SK-N-SH treated with all-trans-retinoic acid at 6 μM for 48 hours (cell line): ENCODE data around the gene NINJ2.
"Not testable (repeated sequence)": the region's sequence is repeated elsewhere in the genome, so short reads cannot be mapped to it uniquely, and the experiment has no call there.

Experiments
- ATAC-seq: fragments of 200-7000 bp; cut with Tn5 transposase; 3 replicates; pipeline ENCODE4 v1.9.1; 2020; ENCODE audit warnings: mild to moderate bottlenecking, moderate library complexity
- ARNTL ChIP-seq: fragments of 450-650 bp; formaldehyde crosslinking; IDR thresholded peaks from 2 replicates; pipeline ENCODE4 v1.5.0; 2020; ENCODE audit warnings: low read depth, mild to moderate bottlenecking, moderate library complexity, borderline replicate concordance
- BACH2 ChIP-seq: fragments of 250-450 bp; sonication (Bioruptor Pico); IDR thresholded peaks from 2 replicates; pipeline ENCODE4 v1.9.0; 2021; ENCODE audit warnings: mild to moderate bottlenecking, borderline replicate concordance
- CREB5 ChIP-seq: fragments of 250-450 bp; sonication (Bioruptor Pico); IDR thresholded peaks from 2 replicates; pipeline ENCODE4 v1.5.1; 2020; ENCODE audit warnings: low read depth, mild to moderate bottlenecking, moderate library complexity
- CSDC2 ChIP-seq: fragments of 250-450 bp; sonication (Bioruptor Pico); IDR thresholded peaks from 2 replicates; pipeline ENCODE4 v1.5.0; 2020; ENCODE audit warnings: mild to moderate bottlenecking, moderate library complexity
- ESRRG ChIP-seq: fragments of 250-450 bp; sonication (Bioruptor Pico); IDR thresholded peaks from 2 replicates; pipeline ENCODE4 v1.6.1; 2021; ENCODE audit warnings: mild to moderate bottlenecking
- GLIS3 ChIP-seq: fragments of 250-450 bp; sonication (Bioruptor Pico); IDR thresholded peaks from 2 replicates; pipeline ENCODE4 v1.5.0; 2020; ENCODE audit warnings: mild to moderate bottlenecking, moderate library complexity
- ISL1 ChIP-seq: fragments of 250-450 bp; sonication (Bioruptor Pico); IDR thresholded peaks from 2 replicates; pipeline ENCODE4 v2.1.2; 2022; ENCODE audit warnings: mild to moderate bottlenecking, moderate library complexity
- OSR1 ChIP-seq: fragments of 250-450 bp; sonication (Bioruptor Pico); IDR thresholded peaks from 2 replicates; pipeline ENCODE4 v1.8.0; 2022; ENCODE audit warnings: moderate library complexity, mild to moderate bottlenecking, inconsistent platforms
- PPARA ChIP-seq: fragments of 250-450 bp; sonication (Bioruptor Pico); IDR thresholded peaks from 2 replicates; pipeline ENCODE4 v1.5.0; 2020; ENCODE audit warnings: mild to moderate bottlenecking, borderline replicate concordance
- RARB ChIP-seq: fragments of 250-450 bp; sonication (Bioruptor Pico); IDR thresholded peaks from 2 replicates; pipeline ENCODE4 v1.8.0; 2021; ENCODE audit warnings: mild to moderate bottlenecking, moderate library complexity
- SNAI2 ChIP-seq: fragments of 250-450 bp; sonication (Bioruptor Pico); IDR thresholded peaks from 2 replicates; pipeline ENCODE4 v1.5.0; 2020; ENCODE audit warnings: mild to moderate bottlenecking, moderate library complexity
- TCF4 ChIP-seq: fragments of 250-450 bp; sonication (Bioruptor Pico); IDR thresholded peaks from 2 replicates; pipeline ENCODE4 v1.8.0; 2021; ENCODE audit warnings: mild to moderate bottlenecking, moderate library complexity, borderline replicate concordance
- TOX ChIP-seq: fragments of 250-450 bp; sonication (Bioruptor Pico); IDR thresholded peaks from 2 replicates; pipeline ENCODE4 v1.8.0; 2021; ENCODE audit warnings: mild to moderate bottlenecking, moderate library complexity, borderline replicate concordance
- TSHZ2 ChIP-seq: fragments of 250-450 bp; sonication (Bioruptor Pico); IDR thresholded peaks from 2 replicates; pipeline ENCODE4 v1.5.0; 2020; ENCODE audit warnings: mild to moderate bottlenecking, moderate library complexity
- ZC3H10 ChIP-seq: fragments of 250-450 bp; sonication (Bioruptor Pico); IDR thresholded peaks from 2 replicates; pipeline ENCODE4 v1.5.1; 2021; ENCODE audit warnings: mild to moderate bottlenecking, moderate library complexity
- ZFP3 ChIP-seq: fragments of 250-450 bp; sonication (Bioruptor Pico); IDR thresholded peaks from 2 replicates; pipeline ENCODE4 v1.5.0; 2020; ENCODE audit warnings: mild to moderate bottlenecking, moderate library complexity
- ZFP30 ChIP-seq: fragments of 450-650 bp; formaldehyde crosslinking; IDR thresholded peaks from 2 replicates; pipeline ENCODE4 v1.5.0; 2022; ENCODE audit warnings: mild to moderate bottlenecking, moderate library complexity
- ZNF565 ChIP-seq: fragments of 450-650 bp; formaldehyde crosslinking; conservative IDR thresholded peaks from 2 replicates; pipeline ENCODE4 v1.5.0; 2020; ENCODE audit warnings: low read depth, mild to moderate bottlenecking, moderate library complexity
- ZNF70 ChIP-seq: fragments of 450-650 bp; formaldehyde crosslinking; IDR thresholded peaks from 2 replicates; pipeline ENCODE4 v1.5.0; 2020; ENCODE audit warnings: mild to moderate bottlenecking, moderate library complexity
- ZNF8 ChIP-seq: fragments of 450-650 bp; formaldehyde crosslinking; IDR thresholded peaks from 2 replicates; pipeline ENCODE4 v1.5.0; 2020; ENCODE audit warnings: mild to moderate bottlenecking, moderate library complexity
- TF ChIP-seq, protein P1 (sequence below): fragments of 250-450 bp; sonication (Bioruptor Pico); IDR thresholded peaks from 2 replicates; pipeline ENCODE4 v1.5.1; 2021; ENCODE audit warnings: mild to moderate bottlenecking, moderate library complexity
- TF ChIP-seq, protein P2 (sequence below): fragments of 250-450 bp; sonication (Bioruptor Pico); IDR thresholded peaks from 2 replicates; pipeline ENCODE4 v1.8.0; 2021; ENCODE audit warnings: low read depth, mild to moderate bottlenecking, moderate library complexity, borderline replicate concordance
- TF ChIP-seq, protein P3 (sequence below): fragments of 250-450 bp; sonication (Bioruptor Pico); IDR thresholded peaks from 2 replicates; pipeline ENCODE4 v1.8.0; 2020; ENCODE audit warnings: mild to moderate bottlenecking, moderate library complexity, borderline replicate concordance

Gene NINJ2

GRCh38 chr12:701896-702539 lies 38.8 kb upstream of the NINJ2 start:
- TF ChIP-seq ESRRG (CRISPR knock-in tag) (no peak), CSDC2 (CRISPR knock-in tag) (no peak), TOX (CRISPR knock-in tag) (no peak), OSR1 (no peak), ZNF565 (CRISPR knock-in tag) (no peak), TSHZ2 (CRISPR knock-in tag) (no peak), BACH2 (CRISPR knock-in tag) (no peak), ISL1 (no peak), ZNF8 (CRISPR knock-in tag) (no peak), PPARA (CRISPR knock-in tag) (no peak), ARNTL (no peak), ZFP30 (no peak), ZFP3 (CRISPR knock-in tag) (no peak), TCF4 (no peak), CREB5 (CRISPR knock-in tag) (no peak), SNAI2 (CRISPR knock-in tag) (no peak), ZNF70 (CRISPR knock-in tag) (no peak)
- TF ChIP-seq, protein P1, sequence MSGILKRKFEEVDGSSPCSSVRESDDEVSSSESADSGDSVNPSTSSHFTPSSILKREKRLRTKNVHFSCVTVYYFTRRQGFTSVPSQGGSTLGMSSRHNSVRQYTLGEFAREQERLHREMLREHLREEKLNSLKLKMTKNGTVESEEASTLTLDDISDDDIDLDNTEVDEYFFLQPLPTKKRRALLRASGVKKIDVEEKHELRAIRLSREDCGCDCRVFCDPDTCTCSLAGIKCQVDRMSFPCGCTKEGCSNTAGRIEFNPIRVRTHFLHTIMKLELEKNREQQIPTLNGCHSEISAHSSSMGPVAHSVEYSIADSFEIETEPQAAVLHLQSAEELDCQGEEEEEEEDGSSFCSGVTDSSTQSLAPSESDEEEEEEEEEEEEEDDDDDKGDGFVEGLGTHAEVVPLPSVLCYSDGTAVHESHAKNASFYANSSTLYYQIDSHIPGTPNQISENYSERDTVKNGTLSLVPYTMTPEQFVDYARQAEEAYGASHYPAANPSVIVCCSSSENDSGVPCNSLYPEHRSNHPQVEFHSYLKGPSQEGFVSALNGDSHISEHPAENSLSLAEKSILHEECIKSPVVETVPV (CRISPR knock-in tag), result no peak
- TF ChIP-seq, protein P2, sequence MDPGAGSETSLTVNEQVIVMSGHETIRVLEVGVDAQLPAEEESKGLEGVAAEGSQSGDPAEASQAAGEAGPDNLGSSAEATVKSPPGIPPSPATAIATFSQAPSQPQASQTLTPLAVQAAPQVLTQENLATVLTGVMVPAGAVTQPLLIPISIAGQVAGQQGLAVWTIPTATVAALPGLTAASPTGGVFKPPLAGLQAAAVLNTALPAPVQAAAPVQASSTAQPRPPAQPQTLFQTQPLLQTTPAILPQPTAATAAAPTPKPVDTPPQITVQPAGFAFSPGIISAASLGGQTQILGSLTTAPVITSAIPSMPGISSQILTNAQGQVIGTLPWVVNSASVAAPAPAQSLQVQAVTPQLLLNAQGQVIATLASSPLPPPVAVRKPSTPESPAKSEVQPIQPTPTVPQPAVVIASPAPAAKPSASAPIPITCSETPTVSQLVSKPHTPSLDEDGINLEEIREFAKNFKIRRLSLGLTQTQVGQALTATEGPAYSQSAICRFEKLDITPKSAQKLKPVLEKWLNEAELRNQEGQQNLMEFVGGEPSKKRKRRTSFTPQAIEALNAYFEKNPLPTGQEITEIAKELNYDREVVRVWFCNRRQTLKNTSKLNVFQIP, result no peak
- TF ChIP-seq, protein P3, sequence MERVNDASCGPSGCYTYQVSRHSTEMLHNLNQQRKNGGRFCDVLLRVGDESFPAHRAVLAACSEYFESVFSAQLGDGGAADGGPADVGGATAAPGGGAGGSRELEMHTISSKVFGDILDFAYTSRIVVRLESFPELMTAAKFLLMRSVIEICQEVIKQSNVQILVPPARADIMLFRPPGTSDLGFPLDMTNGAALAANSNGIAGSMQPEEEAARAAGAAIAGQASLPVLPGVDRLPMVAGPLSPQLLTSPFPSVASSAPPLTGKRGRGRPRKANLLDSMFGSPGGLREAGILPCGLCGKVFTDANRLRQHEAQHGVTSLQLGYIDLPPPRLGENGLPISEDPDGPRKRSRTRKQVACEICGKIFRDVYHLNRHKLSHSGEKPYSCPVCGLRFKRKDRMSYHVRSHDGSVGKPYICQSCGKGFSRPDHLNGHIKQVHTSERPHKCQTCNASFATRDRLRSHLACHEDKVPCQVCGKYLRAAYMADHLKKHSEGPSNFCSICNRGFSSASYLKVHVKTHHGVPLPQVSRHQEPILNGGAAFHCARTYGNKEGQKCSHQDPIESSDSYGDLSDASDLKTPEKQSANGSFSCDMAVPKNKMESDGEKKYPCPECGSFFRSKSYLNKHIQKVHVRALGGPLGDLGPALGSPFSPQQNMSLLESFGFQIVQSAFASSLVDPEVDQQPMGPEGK, result no peak
- ATAC-seq, result no peak

- no peak for ATAC-seq
- no peak for TF ChIP-seq TSHZ2 (CRISPR knock-in tag)
- no peak for TF ChIP-seq ISL1
- TF ChIP-seq GLIS3 (CRISPR knock-in tag), result no peak
- no peak for TF ChIP-seq PPARA (CRISPR knock-in tag)
- TF ChIP-seq ZFP30, result no peak
- TF ChIP-seq, protein P1 (CRISPR knock-in tag), result no peak
- no peak for TF ChIP-seq ZFP3 (CRISPR knock-in tag)
- TF ChIP-seq CSDC2 (CRISPR knock-in tag), result no peak
- TF ChIP-seq RARB (CRISPR knock-in tag), result no peak
- TF ChIP-seq SNAI2 (CRISPR knock-in tag), result no peak
- TF ChIP-seq ZC3H10 (CRISPR knock-in tag), result no peak
- TF ChIP-seq, all 23 proteins: peak for 0
Measured at GRCh38 chr12:700016-700415, 36.8 kb upstream of the NINJ2 start.

GRCh38 chr12:698222-698621 lies 35.0 kb upstream of the NINJ2 start:
- not testable (repeated sequence) for ATAC-seq
